Esophagus muscularis mucosa (tissue), 3 donors: ENCODE data around the gene RNF217.

Source experiments
- CTCF ChIP-seq, 3 experiments: fragments of 200-600 bp in 2 of 3; fragments of 450-650 bp in 1 of 3; sonication (generic) in 2 of 3; IDR thresholded peaks; one replicate each; pipeline ENCODE4 v1.5.1; 2017 to 2019; ENCODE audit warnings: antibody characterized with exemption in 3 of 3, mild to moderate bottlenecking in 2 of 3, moderate library complexity in 1 of 3
- POLR2AphosphoS5 ChIP-seq, 2 donors: sonication (generic); formaldehyde crosslinking; IDR thresholded peaks; one replicate each; pipeline ENCODE4 v1.6.1; 2017; ENCODE audit warnings: antibody characterized with exemption in 2 of 2

GRCh38 chr6:125107048-125107447, 144.8 kb downstream of the RNF217 start:
- TF ChIP-seq CTCF (IDR thresholded peaks at IDR 0.05) (no peak), POLR2AphosphoS5 (IDR thresholded peaks at IDR 0.05) (no peak)
